HG02885 (cell line): ENCODE data around the gene PEX26.

ENCODE experiments used
- ATAC-seq: cut with Tn5 transposase; IDR thresholded peaks from one replicate; pipeline ENCODE4 v1.9.1; 2021; ENCODE audit warnings: mild to moderate bottlenecking; ENCODE audit not compliant: unreplicated experiment, poor library complexity

Gene PEX26

GRCh38 chr22:18148293-18148965 lies 70.6 kb downstream of the PEX26 start:
- ATAC-seq = no peak

- ATAC-seq = no peak
Observed at GRCh38 chr22:18152519-18152918, 74.7 kb downstream of the PEX26 start.

GRCh38 chr22:18154821-18155390 lies 77.1 kb downstream of the PEX26 start:
- no peak for ATAC-seq
